ENCODE results near the gene SLC8A2.
"Not testable (repeated sequence)": the region's sequence is repeated elsewhere in the genome, so short reads cannot be mapped to it uniquely, and the experiment has no call there.

Gene SLC8A2

GRCh38 chr19:47405197-47405550 lies 66.5 kb downstream of the SLC8A2 start:
- no peak for DNase-seq

GRCh38 chr19:47404334-47405196 lies 67.1 kb downstream of the SLC8A2 start:
- DNase-seq, result no peak

GRCh38 chr19:47402504-47402903 lies 69.2 kb downstream of the SLC8A2 start:
- DNase-seq, result no peak

- DNase-seq, result no peak
These were observed 72.7 kb downstream of the SLC8A2 start for GRCh38 chr19:47398707-47399597.

- DNase-seq, result no peak
These were observed 80.0 kb downstream of the SLC8A2 start for GRCh38 chr19:47391510-47392223.

GRCh38 chr19:47390533-47391488 lies 80.9 kb downstream of the SLC8A2 start:
- no peak for DNase-seq

- no peak for DNase-seq
These were observed 82.5 kb downstream of the SLC8A2 start for GRCh38 chr19:47389150-47389556.

- not testable (repeated sequence) for DNase-seq
These were observed 83.0 kb downstream of the SLC8A2 start for GRCh38 chr19:47388721-47389120.

- DNase-seq, result not testable (repeated sequence)
These were observed 84.1 kb downstream of the SLC8A2 start for GRCh38 chr19:47387623-47388022.

GRCh38 chr19:47386582-47386981 lies 85.1 kb downstream of the SLC8A2 start:
- DNase-seq, result not testable (repeated sequence)

- not testable (repeated sequence) for DNase-seq
These were observed 87.2 kb downstream of the SLC8A2 start for GRCh38 chr19:47384533-47384932.

- not testable (repeated sequence) for DNase-seq
These were observed 87.8 kb downstream of the SLC8A2 start for GRCh38 chr19:47383890-47384289.

GRCh38 chr19:47381653-47382279 lies 89.9 kb downstream of the SLC8A2 start:
- DNase-seq, result no peak

GRCh38 chr19:47381121-47381520 lies 90.6 kb downstream of the SLC8A2 start:
- no peak for DNase-seq

GRCh38 chr19:47380559-47380958 lies 91.1 kb downstream of the SLC8A2 start:
- DNase-seq, result no peak

- no peak for DNase-seq
These were observed 92.2 kb downstream of the SLC8A2 start for GRCh38 chr19:47379381-47379938.

GRCh38 chr19:47378246-47378645 lies 93.4 kb downstream of the SLC8A2 start:
- no peak for DNase-seq
